Fibroblast of lung (primary cell): Measurements from ENCODE around the gene LARP1.

Experiments used
- EZH2 ChIP-seq: IDR thresholded peaks from 2 replicates; pipeline ENCODE4 v1.5.1; 2012; ENCODE audit warnings: low read length, control low read depth, mild to moderate bottlenecking; ENCODE audit errors: missing control alignments
- TF ChIP-seq, protein P1 (sequence below), 2 donors: IDR thresholded peaks in 1 of 2; conservative IDR thresholded peaks in 1 of 2; 1 replicate in 1 of 2; 2 replicates in 1 of 2; pipeline ENCODE4 v1.5.1; 2011 to 2012; ENCODE audit warnings: low read length in 2 of 2, control low read depth in 1 of 2, inconsistent platforms in 1 of 2, low read depth in 1 of 2, mild to moderate bottlenecking in 1 of 2

DNA sequence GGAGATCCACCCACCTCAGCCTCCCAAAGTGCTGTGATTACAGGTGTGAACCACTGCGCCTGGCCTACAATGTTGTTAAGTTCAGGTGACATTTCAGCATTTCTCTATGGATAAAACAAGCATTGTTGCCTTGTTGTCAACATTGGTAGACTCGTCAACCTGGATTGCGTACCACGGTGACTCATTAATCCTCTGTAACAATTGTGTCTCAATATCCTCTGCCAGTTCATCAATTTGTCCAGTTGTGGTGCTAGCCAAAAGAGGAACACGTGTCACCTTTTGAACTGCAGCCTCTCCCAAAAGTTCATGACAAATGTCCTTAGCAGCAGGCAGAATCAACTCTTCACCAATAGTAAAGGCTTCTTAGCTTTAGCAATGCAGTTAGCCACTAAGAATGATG lies 46.3 kb upstream of the LARP1 start:
- TF ChIP-seq, protein P1, sequence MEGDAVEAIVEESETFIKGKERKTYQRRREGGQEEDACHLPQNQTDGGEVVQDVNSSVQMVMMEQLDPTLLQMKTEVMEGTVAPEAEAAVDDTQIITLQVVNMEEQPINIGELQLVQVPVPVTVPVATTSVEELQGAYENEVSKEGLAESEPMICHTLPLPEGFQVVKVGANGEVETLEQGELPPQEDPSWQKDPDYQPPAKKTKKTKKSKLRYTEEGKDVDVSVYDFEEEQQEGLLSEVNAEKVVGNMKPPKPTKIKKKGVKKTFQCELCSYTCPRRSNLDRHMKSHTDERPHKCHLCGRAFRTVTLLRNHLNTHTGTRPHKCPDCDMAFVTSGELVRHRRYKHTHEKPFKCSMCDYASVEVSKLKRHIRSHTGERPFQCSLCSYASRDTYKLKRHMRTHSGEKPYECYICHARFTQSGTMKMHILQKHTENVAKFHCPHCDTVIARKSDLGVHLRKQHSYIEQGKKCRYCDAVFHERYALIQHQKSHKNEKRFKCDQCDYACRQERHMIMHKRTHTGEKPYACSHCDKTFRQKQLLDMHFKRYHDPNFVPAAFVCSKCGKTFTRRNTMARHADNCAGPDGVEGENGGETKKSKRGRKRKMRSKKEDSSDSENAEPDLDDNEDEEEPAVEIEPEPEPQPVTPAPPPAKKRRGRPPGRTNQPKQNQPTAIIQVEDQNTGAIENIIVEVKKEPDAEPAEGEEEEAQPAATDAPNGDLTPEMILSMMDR (conservative IDR thresholded peaks at IDR 0.05 in 1 of 2, IDR thresholded peaks at IDR 0.05 in 1 of 2; ENCODE audit: low read depth in 1 of 2, low read length in 2 of 2): no peak
- no peak for TF ChIP-seq EZH2
